ENCODE data around the gene UQCC2.

Gene UQCC2

DNA sequence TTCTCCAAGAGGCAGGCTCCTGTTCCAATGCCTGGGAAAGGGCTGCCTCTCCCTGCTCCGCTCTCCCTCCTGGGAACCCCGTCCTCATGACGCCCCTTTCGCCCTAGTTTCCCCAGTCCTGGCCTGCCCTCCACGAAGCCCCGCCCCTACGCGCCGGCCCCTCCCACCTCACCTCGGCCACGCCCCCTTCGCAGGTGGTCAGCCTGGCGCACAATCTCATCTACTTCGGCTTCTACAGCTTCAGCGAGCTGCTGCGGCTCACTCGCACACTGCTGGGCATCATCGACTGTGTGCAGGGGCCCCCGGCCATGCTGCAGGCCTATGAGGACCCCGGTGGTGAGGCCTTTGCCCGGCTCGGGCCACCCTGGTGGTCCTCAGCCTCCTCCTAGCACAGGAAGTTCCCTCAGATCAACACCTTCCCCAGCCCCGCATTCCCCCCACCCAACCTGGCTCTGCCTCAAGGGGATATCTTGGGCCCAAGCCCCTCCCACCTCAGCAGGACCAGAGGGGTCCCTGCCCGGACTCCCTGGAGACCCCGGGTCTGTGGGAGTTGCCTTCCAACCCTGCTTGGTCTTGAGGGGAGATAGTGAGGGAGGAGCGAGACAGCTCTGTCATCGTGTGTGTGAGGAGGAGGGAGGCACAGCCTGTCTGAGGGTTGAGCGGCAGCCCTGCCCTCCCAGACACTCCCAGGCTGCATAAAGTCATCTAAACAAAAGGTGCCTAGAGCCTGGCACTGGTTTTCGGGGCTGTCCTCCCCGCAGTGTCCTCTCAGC, 40.3 kb downstream of the UQCC2 start:
- DNase-seq (ENCODE audit: low read depth) = no peak
- no peak overlapping the region for H3K4me3 ChIP-seq (ENCODE audit: low read depth, low read length)
- TF ChIP-seq CTCF (IDR thresholded peaks at IDR 0.05; ENCODE audit: insufficient read depth, low read depth, low read length, missing control alignments) = no peak

- DNase-seq (ENCODE audit: low read depth) = no peak
- TF ChIP-seq CTCF (IDR thresholded peaks at IDR 0.05; ENCODE audit: insufficient read depth, low read depth, low read length, missing control alignments) = no peak
- no peak overlapping the region for H3K4me3 ChIP-seq (ENCODE audit: low read depth, low read length)
These were observed 41.3 kb downstream of the UQCC2 start for GRCh38 chr6:33670086-33670660.

DNA sequence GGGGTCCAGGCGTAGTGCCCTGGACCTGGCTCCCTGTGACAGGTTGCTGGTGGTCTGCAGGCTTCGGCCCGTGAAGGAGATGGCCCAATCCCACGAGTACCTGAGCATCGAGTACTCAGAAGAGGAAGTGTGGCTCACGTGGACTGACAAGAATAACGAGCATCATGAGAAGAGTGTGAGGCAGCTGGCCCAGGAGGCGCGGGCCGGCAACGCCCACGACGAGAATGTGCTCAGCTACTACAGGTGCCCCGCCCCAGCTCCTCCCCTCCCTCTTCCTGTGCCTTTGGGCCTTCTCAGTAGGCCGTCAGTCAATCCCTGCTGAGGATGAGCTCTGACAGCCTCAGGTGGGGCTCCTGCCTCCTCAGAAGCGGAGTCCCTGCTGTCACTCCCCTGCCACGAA, 42.6 kb downstream of the UQCC2 start:
- no peak overlapping the region for H3K4me3 ChIP-seq (ENCODE audit: low read depth, low read length)
- no peak for TF ChIP-seq CTCF (IDR thresholded peaks at IDR 0.05; ENCODE audit: insufficient read depth, low read depth, low read length, missing control alignments)
- peak; percentile 35 for DNase-seq (ENCODE audit: low read depth)

DNA sequence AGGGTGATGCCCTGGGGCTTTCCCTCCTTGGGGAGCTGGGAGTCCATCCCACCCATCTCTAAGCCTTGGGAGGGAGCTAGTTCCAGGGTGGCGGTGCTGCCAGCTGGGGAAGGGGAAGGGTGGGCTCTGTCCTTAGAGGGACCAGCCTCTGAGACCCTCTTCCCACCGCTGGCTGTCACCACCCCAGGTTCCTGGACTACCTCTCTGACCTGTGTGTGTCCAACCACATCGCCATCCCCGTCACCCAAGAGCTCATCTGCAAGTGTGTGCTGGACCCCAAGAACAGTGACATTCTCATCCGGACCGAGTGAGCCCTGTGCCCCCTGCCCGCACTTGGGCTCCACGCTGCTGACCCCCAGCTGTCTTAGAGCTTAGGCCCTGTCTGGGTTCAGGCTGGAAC, 43.2 kb downstream of the UQCC2 start:
- H3K4me3 ChIP-seq (ENCODE audit: low read depth, low read length) = no peak overlapping the region
- TF ChIP-seq CTCF (IDR thresholded peaks at IDR 0.05; ENCODE audit: insufficient read depth, low read depth, low read length, missing control alignments) = no peak
- no peak for DNase-seq (ENCODE audit: low read depth)

DNA sequence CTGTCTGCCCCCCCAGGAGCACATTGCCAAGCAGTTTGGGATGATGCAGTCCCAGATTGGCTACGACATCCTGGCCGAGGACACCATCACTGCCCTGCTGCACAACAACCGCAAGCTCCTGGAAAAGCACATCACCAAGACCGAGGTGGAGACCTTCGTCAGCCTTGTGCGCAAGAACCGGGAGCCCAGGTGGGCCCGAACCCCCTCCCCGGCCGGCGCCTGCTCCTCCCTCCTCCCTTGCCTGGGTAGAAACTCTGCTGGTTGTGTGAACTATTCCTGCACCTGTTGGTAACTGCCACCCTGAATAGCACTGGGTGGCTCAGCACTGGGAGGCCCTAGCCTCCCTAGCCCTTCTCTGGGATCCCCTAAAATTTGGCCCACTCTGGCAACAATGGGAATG, 43.7 kb downstream of the UQCC2 start:
- H3K4me3 ChIP-seq (ENCODE audit: low read depth, low read length) = no peak overlapping the region
- TF ChIP-seq CTCF (IDR thresholded peaks at IDR 0.05; ENCODE audit: insufficient read depth, low read depth, low read length, missing control alignments) = no peak
- DNase-seq (ENCODE audit: low read depth) = no peak

GRCh38 chr6:33667072-33667471, 44.4 kb downstream of the UQCC2 start:
- no peak for DNase-seq (ENCODE audit: low read depth)
- H3K4me3 ChIP-seq (ENCODE audit: low read depth, low read length) = no peak overlapping the region
- no peak for TF ChIP-seq CTCF (IDR thresholded peaks at IDR 0.05; ENCODE audit: insufficient read depth, low read depth, low read length, missing control alignments)

- DNase-seq (ENCODE audit: low read depth) = no peak
- TF ChIP-seq CTCF (IDR thresholded peaks at IDR 0.05; ENCODE audit: insufficient read depth, low read depth, low read length, missing control alignments) = no peak
- H3K4me3 ChIP-seq (ENCODE audit: low read depth, low read length) = no peak overlapping the region
These were observed 45.5 kb downstream of the UQCC2 start for GRCh38 chr6:33665957-33666356.

All from GM12865 (cell line).